ENCODE results near the gene CELF2.
A peak's percentile ranks its signal among the peaks of the same experiment; 100 is the strongest.

Gene CELF2

GRCh38 chr10:11192304-11193000 is 174.8 kb downstream of the CELF2 start:
- DNase-seq (ENCODE audit: low read depth in 2 of 3, low spot score in 2 of 3): no peak

GRCh38 chr10:11193001-11193551 is 175.4 kb downstream of the CELF2 start:
- no peak for DNase-seq (ENCODE audit: low read depth in 2 of 3, low spot score in 2 of 3)

- DNase-seq (ENCODE audit: low read depth in 2 of 3, low spot score in 2 of 3): no peak
These were observed 177.4 kb downstream of the CELF2 start for GRCh38 chr10:11194859-11195586.

GRCh38 chr10:11195623-11196022 is 178.0 kb downstream of the CELF2 start:
- DNase-seq (ENCODE audit: low read depth in 2 of 3, low spot score in 2 of 3): no peak

- DNase-seq (ENCODE audit: low read depth in 2 of 3, low spot score in 2 of 3): no peak
These were observed 179.6 kb downstream of the CELF2 start for GRCh38 chr10:11197266-11197712.

- no peak for DNase-seq (ENCODE audit: low read depth in 2 of 3, low spot score in 2 of 3)
These were observed 180.2 kb downstream of the CELF2 start for GRCh38 chr10:11197878-11198277.

- no peak for DNase-seq (ENCODE audit: low read depth in 2 of 3, low spot score in 2 of 3)
These were observed 184.2 kb downstream of the CELF2 start for GRCh38 chr10:11201911-11202310.

GRCh38 chr10:11204351-11204942 is 186.8 kb downstream of the CELF2 start:
- no peak for DNase-seq (ENCODE audit: low read depth in 2 of 3, low spot score in 2 of 3)

- DNase-seq (ENCODE audit: low read depth in 2 of 3, low spot score in 2 of 3): no peak
These were observed 187.5 kb downstream of the CELF2 start for GRCh38 chr10:11205030-11205772.

- no peak for DNase-seq (ENCODE audit: low read depth in 2 of 3, low spot score in 2 of 3)
These were observed 189.2 kb downstream of the CELF2 start for GRCh38 chr10:11206676-11207559.

- DNase-seq (ENCODE audit: low read depth in 2 of 3, low spot score in 2 of 3): no peak
These were observed 189.8 kb downstream of the CELF2 start for GRCh38 chr10:11207560-11207844.

GRCh38 chr10:11208243-11208642 is 190.6 kb downstream of the CELF2 start:
- DNase-seq (ENCODE audit: low read depth in 2 of 3, low spot score in 2 of 3): no peak

GRCh38 chr10:11208908-11209829 is 191.5 kb downstream of the CELF2 start:
- peak in 1 of 3 experiments; percentile 42 for DNase-seq (ENCODE audit: low read depth in 2 of 3, low spot score in 2 of 3)

- DNase-seq (ENCODE audit: low read depth in 2 of 3, low spot score in 2 of 3): no peak
These were observed 192.1 kb downstream of the CELF2 start for GRCh38 chr10:11209830-11210181.

- no peak for DNase-seq (ENCODE audit: low read depth in 2 of 3, low spot score in 2 of 3)
These were observed 192.7 kb downstream of the CELF2 start for GRCh38 chr10:11210211-11210922.

GRCh38 chr10:11212288-11213085 is 194.8 kb downstream of the CELF2 start:
- DNase-seq (ENCODE audit: low read depth in 2 of 3, low spot score in 2 of 3): no peak

- no peak for DNase-seq (ENCODE audit: low read depth in 2 of 3, low spot score in 2 of 3)
These were observed 195.5 kb downstream of the CELF2 start for GRCh38 chr10:11213137-11213536.

GRCh38 chr10:11214407-11214806 is 196.7 kb downstream of the CELF2 start:
- no peak for DNase-seq (ENCODE audit: low read depth in 2 of 3, low spot score in 2 of 3)
